ENCODE measurements around the gene ARPC4.

- TF ChIP-seq CTCF (IDR thresholded peaks at IDR 0.05; ENCODE audit: extremely low read depth in 1 of 2, insufficient read depth in 1 of 2, low read depth in 1 of 2, low read length in 2 of 2) (no peak), POLR2AphosphoS5 (IDR thresholded peaks at IDR 0.05; ENCODE audit: insufficient read depth, low read depth, low read length) (no peak), EZH2 (IDR thresholded peaks at IDR 0.05; ENCODE audit: borderline replicate concordance, low read depth, low read length, severe bottlenecking) (no peak), GATA2 (IDR thresholded peaks at IDR 0.05; ENCODE audit: insufficient read depth, insufficient read length, low read depth, low read length) (no peak), POLR2A (IDR thresholded peaks at IDR 0.05; ENCODE audit: low read depth, low read length) (no peak), MAX (IDR thresholded peaks at IDR 0.05; ENCODE audit: insufficient read depth, insufficient read length) (no peak)
Observed at GRCh38 chr3:9745521-9745920, 47.4 kb upstream of the ARPC4 start.
